ENCODE results near the gene AEBP1. TPM values are rescaled to one million over a fixed set of nuclear protein-coding genes. Genes with fewer than 3 reads are reported as not detected.

AEBP1 gene
- total and polyA plus RNA-seq, 2 experiments from 2014 or later = 15.1 to 42.0 TPM

- no peak overlapping the region for H3K4me3 ChIP-seq
- Mint-ChIP-seq H3K4me1 (peaks cover 3% of the 10 kb centered on the region; the same call in 2 of the 3 replicates), H3K36me3 (ENCODE audit: low read depth) (no peaks in the 10 kb centered on the region), H3K27ac (no peak overlapping the region), H3K4me3 (no peak overlapping the region), H3K9me3 (no peaks in the 10 kb centered on the region), H3K27me3 (ENCODE audit: insufficient read depth, low read depth, poor library complexity) (peaks cover 3% of the 10 kb centered on the region)
- no peak overlapping the region for H3K4me2 ChIP-seq
- H3K4me1 ChIP-seq (ENCODE audit: insufficient read depth) = no peaks in the 10 kb centered on the region
- no peak overlapping the region for H3K27ac ChIP-seq (ENCODE audit: low read depth)
- TF ChIP-seq ETS1 (IDR thresholded peaks at IDR 0.05) = no peak
- TF ChIP-seq CTCF (conservative IDR thresholded peaks at IDR 0.05; ENCODE audit: low read depth in 2 of 2) = no peak
- no peak for TF ChIP-seq ZNF331 (CRISPR knock-in tag; IDR thresholded peaks at IDR 0.05; ENCODE audit: low read depth)
- no peak for TF ChIP-seq POLR2AphosphoS5 (IDR thresholded peaks at IDR 0.05; ENCODE audit: low read depth)
- TF ChIP-seq REST (IDR thresholded peaks at IDR 0.05; ENCODE audit: unreplicated experiment) = no peak
- TF ChIP-seq NANOG (IDR thresholded peaks at IDR 0.05; ENCODE audit: borderline replicate concordance) = no peak
- TF ChIP-seq ZNF462 (CRISPR knock-in tag; IDR thresholded peaks at IDR 0.05) = no peak
- TF ChIP-seq JUNB (IDR thresholded peaks at IDR 0.05; ENCODE audit: unreplicated experiment) = no peak
- no peak for TF ChIP-seq ZNF114 (CRISPR knock-in tag; IDR thresholded peaks at IDR 0.05)
- no peak for TF ChIP-seq EZH2 (IDR thresholded peaks at IDR 0.05; ENCODE audit: low read depth, unreplicated experiment)
- H3K27me3 ChIP-seq (ENCODE audit: insufficient read depth) = no peaks in the 10 kb centered on the region
- DNase-seq (ENCODE audit: low spot score) = no peak
- no peaks in the 10 kb centered on the region for H3F3A ChIP-seq (replicated peaks; ENCODE audit: low read depth)
- H3K36me3 ChIP-seq (ENCODE audit: insufficient read depth) = no peaks in the 10 kb centered on the region
- H2AFZ ChIP-seq = no peak overlapping the region
- no peaks in the 10 kb centered on the region for H4K20me1 ChIP-seq (replicated peaks; ENCODE audit: insufficient read depth)
- no peaks in the 10 kb centered on the region for H3K79me2 ChIP-seq (replicated peaks; ENCODE audit: insufficient read depth)
- no peaks in the 10 kb centered on the region for H3K9me2 ChIP-seq (ENCODE audit: insufficient read depth)
- no peak for ATAC-seq
Observed at GRCh38 chr7:44156453-44157010, 52.4 kb downstream of the AEBP1 start.
